OCI-LY3 (cell line): ENCODE results near the gene C1QTNF1.

Source experiments
- H2AFZ ChIP-seq: fragments of 200-600, 300-600 bp; shearing (Covaris generic); 2 replicates; pipeline ENCODE4 v1.6.0; 2014; ENCODE audit warnings: antibody characterized with exemption, low read depth, low read length
- H3K27ac ChIP-seq: fragments of 200-600, 300-600 bp; sonication (generic); 2 replicates; pipeline ENCODE4 v1.5.1; 2014; ENCODE audit warnings: mild to moderate bottlenecking, low read length, moderate library complexity, mixed read lengths
- H3K27me3 ChIP-seq: fragments of 200-600, 300-600 bp; sonication (generic); 2 replicates; pipeline ENCODE4 v1.6.1; 2014; ENCODE audit warnings: low read depth, low read length, mixed read lengths
- H3K36me3 ChIP-seq: fragments of 200-600, 300-600 bp; sonication (generic); replicated peaks from 2 replicates; pipeline ENCODE3; 2014; ENCODE audit warnings: low read depth, low read length, mixed read lengths
- H3K4me1 ChIP-seq: fragments of 300-600, 200-600 bp; sonication (generic); 2 replicates; pipeline ENCODE4 v1.6.1; 2014; ENCODE audit warnings: low read length, mixed read lengths
- H3K4me2 ChIP-seq: fragments of 200-600, 300-600 bp; sonication (generic); 2 replicates; pipeline ENCODE4 v1.6.1; 2014; ENCODE audit warnings: low read length, mixed read lengths
- H3K4me3 ChIP-seq: fragments of 300-600, 200-600 bp; sonication (generic); 2 replicates; pipeline ENCODE4 v1.5.1; 2014; ENCODE audit warnings: antibody characterized with exemption, mild to moderate bottlenecking, low read length, moderate library complexity
- H3K79me2 ChIP-seq: fragments of 300-600, 200-600 bp; shearing (Covaris generic); 2 replicates; pipeline ENCODE4 v1.6.1; 2014; ENCODE audit warnings: mild to moderate bottlenecking, low read length, mixed read lengths
- H3K9ac ChIP-seq: fragments of 300-600, 200-600 bp; shearing (Covaris generic); 2 replicates; pipeline ENCODE4 v1.6.0; 2014; ENCODE audit warnings: mild to moderate bottlenecking, low read length, moderate library complexity
- H3K9me3 ChIP-seq: fragments of 200-600, 300-600 bp; shearing (Covaris generic); 2 replicates; pipeline ENCODE4 v1.6.1; 2014; ENCODE audit warnings: low read length, mixed read lengths; ENCODE audit not compliant: insufficient read depth
- H4K20me1 ChIP-seq: fragments of 200-600, 300-600 bp; sonication (generic); 2 replicates; pipeline ENCODE4 v1.6.1; 2016; ENCODE audit warnings: low read length, mixed read lengths; ENCODE audit not compliant: insufficient read depth
- CTCF ChIP-seq: fragments of 200-600, 300-600 bp; sonication (generic); IDR thresholded peaks from 2 replicates; pipeline ENCODE4 v1.5.1; 2014; ENCODE audit warnings: antibody characterized with exemption, low read length, low read depth
- EZH2phosphoT487 ChIP-seq: fragments of 200-600 bp; shearing (Covaris generic); IDR thresholded peaks from 2 replicates; pipeline ENCODE4 v1.6.1; 2018; ENCODE audit warnings: antibody characterized with exemption, mixed run types, low read depth

Gene C1QTNF1

GRCh38 chr17:79008666-79009387 is 15.1 kb upstream of the C1QTNF1 start:
- Histone ChIP-seq H3K27me3 (0 out of 2 replicates have a peak, but pooled peaks cover under 1% of the 10 kb centered on the region), H3K79me2 (peaks cover 48% of the 10 kb centered on the region), H3K4me2 (peak overlapping the region; percentile 99), H2AFZ (no peak overlapping the region), H3K27ac (peak overlapping the region; percentile 57), H3K36me3 (peaks cover 4% of the 10 kb centered on the region), H3K4me3 (peak overlapping the region; percentile 98), H3K9ac (peak overlapping the region; percentile 98), H4K20me1 (peaks cover 24% of the 10 kb centered on the region), H3K4me1 (peaks cover 13% of the 10 kb centered on the region), H3K9me3 (peaks cover 6% of the 10 kb centered on the region)
- TF ChIP-seq EZH2phosphoT487 (no peak), CTCF (no peak)

DNA sequence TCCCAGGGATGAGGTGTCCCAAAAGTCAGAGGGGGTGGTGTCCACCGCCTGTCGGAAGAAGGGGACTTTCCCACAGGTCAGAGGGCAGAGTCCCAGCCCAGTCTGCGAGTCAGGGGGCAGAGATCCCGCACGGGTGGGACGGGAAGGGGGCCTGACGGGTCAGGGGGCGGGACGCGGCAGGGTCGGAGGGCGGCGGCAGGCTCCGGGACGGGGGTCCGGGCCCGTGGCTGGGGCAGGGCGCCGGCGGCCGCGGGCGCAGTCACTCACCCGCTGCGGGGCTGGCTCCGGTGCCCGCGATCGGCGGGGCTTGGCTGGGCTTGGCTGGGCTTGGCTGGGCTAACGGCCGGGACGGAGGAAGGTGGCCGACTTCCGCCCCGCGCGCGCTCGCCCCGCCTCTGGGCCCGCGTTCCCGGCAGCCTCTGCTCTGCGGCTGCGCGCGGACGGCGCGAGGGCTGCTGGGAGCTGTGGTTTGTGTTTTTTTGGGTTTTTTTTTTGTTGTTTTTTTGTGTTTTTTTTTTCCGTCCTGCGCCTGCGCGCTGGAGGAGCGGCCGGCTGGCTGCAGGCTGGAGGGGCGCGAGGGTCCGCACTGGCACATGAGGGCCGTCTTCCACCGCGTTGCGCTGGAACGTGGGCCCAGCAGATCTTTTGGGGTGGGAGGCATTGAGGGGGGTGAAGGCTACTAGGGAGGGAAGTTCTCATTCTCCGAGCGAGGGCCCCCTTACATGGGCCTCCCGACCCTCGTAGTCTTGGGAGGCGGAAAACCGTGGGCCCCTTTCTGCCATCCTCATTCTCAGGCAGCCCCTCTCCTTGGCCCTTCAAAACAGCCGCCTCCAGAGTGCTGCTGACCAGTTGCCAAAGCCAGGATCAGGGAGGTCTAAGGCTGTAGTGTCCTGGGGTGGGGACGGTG is 14.3 kb upstream of the C1QTNF1 start, which contains the start of gene CANT1:
Gene CANT1 (minus strand): TSS at position 368 of the 907 bp plus-strand sequence. CDS start 12,142 bp downstream, outside the sequence.
- Histone ChIP-seq H3K9me3 (peaks cover 13% of the 10 kb centered on the region), H3K27ac (peak within 1 kb of the TSS; percentile 57), H3K4me3 (peak within 1 kb of the TSS; percentile 98), H3K36me3 (peaks cover 4% of the 10 kb centered on the region), H4K20me1 (peaks cover 24% of the 10 kb centered on the region), H3K9ac (peak within 1 kb of the TSS; percentile 98), H3K4me2 (peak within 1 kb of the TSS; percentile 99), H3K27me3 (peaks cover 3% of the 10 kb centered on the region; the same call in 1 of the 2 replicates), H3K4me1 (peaks cover 13% of the 10 kb centered on the region), H2AFZ (peak within 1 kb of the TSS; percentile 95), H3K79me2 (peaks cover 48% of the 10 kb centered on the region)
- no peak for TF ChIP-seq EZH2phosphoT487
- no peak for TF ChIP-seq CTCF

DNA sequence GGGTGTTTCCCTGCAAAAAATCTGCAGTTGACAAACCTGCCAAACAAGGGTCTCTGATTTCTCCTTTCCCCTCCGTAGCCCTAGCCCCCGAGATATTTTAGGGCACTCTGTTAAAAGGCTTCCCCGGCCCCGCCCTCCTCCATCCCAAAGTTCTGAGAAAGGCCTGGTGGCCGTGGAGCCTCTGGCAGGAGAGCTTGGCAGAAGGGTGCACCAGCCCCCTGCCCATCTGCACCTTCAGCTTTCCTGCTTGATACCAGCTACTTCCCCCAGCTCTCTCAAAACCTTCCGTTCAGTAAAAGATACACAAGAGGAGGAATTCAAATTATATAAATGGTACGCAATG is 13.7 kb upstream of the C1QTNF1 start:
- peaks cover 22% of the 10 kb centered on the region for H4K20me1 ChIP-seq
- H3K4me1 ChIP-seq: peaks cover 13% of the 10 kb centered on the region
- peak overlapping the region; percentile 93 for H3K4me2 ChIP-seq
- H3K36me3 ChIP-seq: peaks cover 4% of the 10 kb centered on the region
- H3K27ac ChIP-seq: peak overlapping the region; percentile 42; the same call in 1 of the 2 replicates
- H3K9ac ChIP-seq: peak overlapping the region; percentile 98
- peak overlapping the region; percentile 95; the same call in 1 of the 2 replicates for H2AFZ ChIP-seq
- H3K27me3 ChIP-seq: peaks cover 3% of the 10 kb centered on the region; the same call in 1 of the 2 replicates
- peaks cover 46% of the 10 kb centered on the region for H3K79me2 ChIP-seq
- no peak for TF ChIP-seq EZH2phosphoT487
- TF ChIP-seq CTCF: no peak
- H3K9me3 ChIP-seq: peaks cover 19% of the 10 kb centered on the region
- H3K4me3 ChIP-seq: peak overlapping the region; percentile 98
